GM21367 (cell line): ENCODE data around the gene FBN2.
"Not testable (repeated sequence)": the region's sequence is repeated elsewhere in the genome, so short reads cannot be mapped to it uniquely, and the experiment has no call there.

Source experiments
- ATAC-seq: cut with Tn5 transposase; IDR thresholded peaks from one replicate; pipeline ENCODE4 v1.9.1; 2021; ENCODE audit not compliant: unreplicated experiment

FBN2 gene

GRCh38 chr5:128480158-128480557 lies 57.9 kb downstream of the FBN2 start:
- no peak for ATAC-seq

GRCh38 chr5:128478386-128479368 lies 59.4 kb downstream of the FBN2 start:
- no peak for ATAC-seq

GRCh38 chr5:128477944-128478343 lies 60.1 kb downstream of the FBN2 start:
- ATAC-seq = no peak

- ATAC-seq = no peak
Measured at GRCh38 chr5:128475693-128476092, 62.4 kb downstream of the FBN2 start.

- no peak for ATAC-seq
Measured at GRCh38 chr5:128472919-128473318, 65.1 kb downstream of the FBN2 start.

GRCh38 chr5:128472036-128472435 lies 66.0 kb downstream of the FBN2 start:
- ATAC-seq = no peak

- ATAC-seq = no peak
Measured at GRCh38 chr5:128470663-128471062, 67.4 kb downstream of the FBN2 start.

GRCh38 chr5:128469912-128470311 lies 68.1 kb downstream of the FBN2 start:
- no peak for ATAC-seq

GRCh38 chr5:128466980-128467379 lies 71.1 kb downstream of the FBN2 start:
- ATAC-seq = no peak

GRCh38 chr5:128466554-128466953 lies 71.5 kb downstream of the FBN2 start:
- no peak for ATAC-seq

- no peak for ATAC-seq
Measured at GRCh38 chr5:128464596-128464995, 73.4 kb downstream of the FBN2 start.

GRCh38 chr5:128462330-128462729 lies 75.7 kb downstream of the FBN2 start:
- ATAC-seq = no peak

GRCh38 chr5:128457147-128457915 lies 80.7 kb downstream of the FBN2 start:
- ATAC-seq = not testable (repeated sequence)

- no peak for ATAC-seq
Measured at GRCh38 chr5:128455841-128456361, 82.1 kb downstream of the FBN2 start.

GRCh38 chr5:128453121-128453520 lies 84.9 kb downstream of the FBN2 start:
- no peak for ATAC-seq

- ATAC-seq = not testable (repeated sequence)
Measured at GRCh38 chr5:128447224-128447623, 90.8 kb downstream of the FBN2 start.

GRCh38 chr5:128441941-128442350 lies 96.1 kb downstream of the FBN2 start:
- no peak for ATAC-seq

- no peak for ATAC-seq
Measured at GRCh38 chr5:128441165-128441564, 96.9 kb downstream of the FBN2 start.

GRCh38 chr5:128436749-128437188 lies 101.3 kb downstream of the FBN2 start:
- no peak for ATAC-seq

GRCh38 chr5:128435861-128436260 lies 102.2 kb downstream of the FBN2 start:
- no peak for ATAC-seq

GRCh38 chr5:128434993-128435392 lies 103.1 kb downstream of the FBN2 start:
- ATAC-seq = no peak
